IMR-90 (cell line): ENCODE data around the gene VAC14. TPM values are rescaled to one million over a fixed set of nuclear protein-coding genes. Genes with fewer than 3 reads are reported as not detected.
A peak's percentile ranks its signal among the peaks of the same experiment; 100 is the strongest.

Experiments
- ATAC-seq: fragments of 200-7000 bp; cut with Tn5 transposase; 2 replicates; pipeline ENCODE4 v1.9.1; 2020; ENCODE audit warnings: low read depth, mild to moderate bottlenecking, moderate library complexity
- BruUV-seq: library from RNA; stranded (reverse); fragments of 400-500 nt; replicated peaks from 2 replicates; lab custom pipeline; 2021; lab: Mats Ljungman, UMichigan
- CTCF ChIA-PET: fragments of 300-600 bp; formaldehyde crosslinking; extraction: SDS; loops from one replicate; lab custom pipeline; 2021; ENCODE audit warnings: antibody characterized with exemption; lab: Yijun Ruan, JAX
- POLR2A ChIA-PET: fragments of 300-600 bp; sonication (Branson Sonifier 250); formaldehyde crosslinking; loops from one replicate; lab custom pipeline; 2022; ENCODE audit warnings: antibody characterized with exemption; ENCODE audit not compliant: unreplicated experiment; lab: Charles Lee
- DNase-seq: peaks from one replicate; pipeline ENCODE4 v3.0.0; 2013
- H2AFZ ChIP-seq: replicated peaks from 2 replicates; pipeline ENCODE3; 2013; ENCODE audit warnings: low read length, mild to moderate bottlenecking; ENCODE audit not compliant: poor library complexity
- H2AK5ac ChIP-seq: 2 replicates; pipeline ENCODE4 v1.6.1; 2013; ENCODE audit warnings: low read depth, low read length, inconsistent platforms
- H2AK9ac ChIP-seq: replicated peaks from 2 replicates; pipeline ENCODE3; 2013; ENCODE audit warnings: mild to moderate bottlenecking, low read depth, low read length, moderate library complexity; ENCODE audit not compliant: poor library complexity
- H2BK120ac ChIP-seq: 2 replicates; pipeline ENCODE4 v1.6.1; 2013; ENCODE audit warnings: low read depth, low read length, inconsistent platforms
- H2BK15ac ChIP-seq: 3 replicates; pipeline ENCODE4 v1.6.1; 2013; ENCODE audit warnings: low read depth, low read length, inconsistent platforms
- H2BK20ac ChIP-seq: 2 replicates; pipeline ENCODE4 v1.6.1; 2013; ENCODE audit warnings: low read depth, mild to moderate bottlenecking, inconsistent platforms, low read length, moderate library complexity
- H2BK5ac ChIP-seq: 2 replicates; pipeline ENCODE4 v1.6.1; 2013; ENCODE audit warnings: mild to moderate bottlenecking, low read depth, low read length, inconsistent platforms; ENCODE audit not compliant: poor library complexity, severe bottlenecking
- H3K14ac ChIP-seq: replicated peaks from 2 replicates; pipeline ENCODE4 v1.6.1; 2013; ENCODE audit warnings: low read depth, low read length, inconsistent platforms
- H3K18ac ChIP-seq: 2 replicates; pipeline ENCODE4 v1.6.1; 2013; ENCODE audit warnings: low read depth, low read length, control low read depth
- H3K23ac ChIP-seq: 2 replicates; pipeline ENCODE4 v1.6.1; 2013; ENCODE audit warnings: low read depth, low read length, inconsistent platforms
- H3K27ac ChIP-seq: 2 replicates; pipeline ENCODE4 v1.5.1; 2013; ENCODE audit warnings: mild to moderate bottlenecking, control low read depth, low read length; ENCODE audit not compliant: insufficient read depth
- H3K27me3 ChIP-seq: 2 replicates; pipeline ENCODE4 v1.6.1; 2013; ENCODE audit warnings: low read length; ENCODE audit not compliant: control insufficient read depth, insufficient read depth
- H3K36me3 ChIP-seq: 2 replicates; pipeline ENCODE4 v1.6.1; 2013; ENCODE audit warnings: low read length, mixed read lengths; ENCODE audit not compliant: control insufficient read depth, insufficient read depth
- H3K4ac ChIP-seq: 2 replicates; pipeline ENCODE4 v1.6.1; 2013; ENCODE audit warnings: low read depth, low read length, inconsistent platforms
- H3K4me1 ChIP-seq: 2 replicates; pipeline ENCODE4 v1.6.1; 2013; ENCODE audit warnings: low read length, mixed read lengths; ENCODE audit not compliant: control insufficient read depth, insufficient read depth
- H3K4me2 ChIP-seq: 2 replicates; pipeline ENCODE4 v1.6.1; 2013; ENCODE audit warnings: low read depth, mild to moderate bottlenecking, control low read depth, low read length, moderate library complexity
- H3K4me3 ChIP-seq: 2 replicates; pipeline ENCODE4 v1.5.1; 2013; ENCODE audit warnings: low read depth, mild to moderate bottlenecking, control low read depth, low read length, moderate library complexity; ENCODE audit not compliant: insufficient read depth
- H3K56ac ChIP-seq: 2 replicates; pipeline ENCODE4 v1.6.1; 2013; ENCODE audit warnings: low read length, inconsistent platforms; ENCODE audit not compliant: insufficient read depth; ENCODE audit errors: extremely low read depth
- H3K79me1 ChIP-seq, 2 experiments: 2 replicates each; pipeline ENCODE4 v1.6.1; 2013; ENCODE audit warnings: low read length in 2 of 2, inconsistent platforms in 1 of 2, low read depth in 1 of 2
- H3K9ac ChIP-seq: 2 replicates; pipeline ENCODE4 v1.6.1; 2013; ENCODE audit warnings: low read depth, low read length, control low read depth
- H3K9me1 ChIP-seq: 2 replicates; pipeline ENCODE4 v1.6.1; 2013; ENCODE audit warnings: low read length, inconsistent platforms; ENCODE audit not compliant: insufficient read depth
- H3K9me3 ChIP-seq: 2 replicates; pipeline ENCODE4 v1.6.1; 2013; ENCODE audit warnings: low read length; ENCODE audit not compliant: control insufficient read depth, insufficient read depth
- H4K20me1 ChIP-seq: 2 replicates; pipeline ENCODE4 v1.6.1; 2013; ENCODE audit warnings: low read length, inconsistent platforms; ENCODE audit not compliant: insufficient read depth
- H4K5ac ChIP-seq: 2 replicates; pipeline ENCODE4 v1.6.1; 2013; ENCODE audit warnings: mild to moderate bottlenecking, low read depth, low read length, control low read depth
- H4K8ac ChIP-seq, 2 experiments: 2 replicates each; pipeline ENCODE4 v1.6.1; 2013; ENCODE audit warnings: low read depth in 2 of 2, low read length in 2 of 2, control low read depth in 1 of 2, inconsistent platforms in 1 of 2
- H4K91ac ChIP-seq: 2 replicates; pipeline ENCODE4 v1.6.1; 2013; ENCODE audit warnings: low read depth, low read length, inconsistent platforms; ENCODE audit not compliant: insufficient read depth
- MAFK ChIP-seq: IDR thresholded peaks from 2 replicates; pipeline ENCODE4 v1.6.1; 2012; ENCODE audit warnings: low read depth, low read length, improper control_type of control experiment
- MXI1 ChIP-seq: IDR thresholded peaks from 2 replicates; pipeline ENCODE4 v1.6.1; 2012; ENCODE audit warnings: low read depth, mild to moderate bottlenecking, low read length, moderate library complexity, borderline replicate concordance
- WGBS, 2 experiments: methylation state at CpG; one replicate each; pipeline versions ENCODE4 v1.1.5 to v1.1.7; 2013; ENCODE audit warnings: missing lambda C conversion rate in 2 of 2; ENCODE audit not compliant: insufficient read length in 1 of 2; ENCODE audit errors: extremely low coverage in 2 of 2; 5-methylcytosine and 5-hydroxymethylcytosine counted together
- dilution Hi-C: fragments of 300-500 bp; cut with HindIII; formaldehyde crosslinking; loops from one replicate; pipeline ENCODE4 v1.14.3; 2018; ENCODE audit warnings: low sequenced_read_pairs; ENCODE audit not compliant: unreplicated experiment
- in situ Hi-C: fragments of 300-500 bp; cut with MboI; formaldehyde crosslinking; loops from 3 replicates; pipeline ENCODE4 v1.14.3; 2019; ENCODE audit warnings: low sequenced_read_pairs, inconsistent platforms, mixed read lengths
- intact Hi-C: fragments of 100-400 bp; cut with micrococcal nuclease; formaldehyde crosslinking; loops from 2 replicates; pipeline ENCODE4 v1.10.0; 2022
- polyA plus RNA-seq, 3 experiments: library from polyadenylated mRNA; depleted of rRNA; stranded (reverse); fragments of >200 nt; gene quantifications; 2 replicates each; pipeline ENCODE4 v1.2.3, GENCODE V29; 2012; ENCODE audit warnings: low replicate concordance in 1 of 3
- total RNA-seq: library from RNA; depleted of rRNA; stranded (reverse); fragments of >200 nt; gene quantifications from 2 replicates; pipeline ENCODE4 v1.2.3, GENCODE V29; 2012

Gene VAC14
- total and polyA plus RNA-seq, 2 of the 4 experiments (the other 2 are of a cell fraction) = 21.1 to 40.2 TPM

DNA sequence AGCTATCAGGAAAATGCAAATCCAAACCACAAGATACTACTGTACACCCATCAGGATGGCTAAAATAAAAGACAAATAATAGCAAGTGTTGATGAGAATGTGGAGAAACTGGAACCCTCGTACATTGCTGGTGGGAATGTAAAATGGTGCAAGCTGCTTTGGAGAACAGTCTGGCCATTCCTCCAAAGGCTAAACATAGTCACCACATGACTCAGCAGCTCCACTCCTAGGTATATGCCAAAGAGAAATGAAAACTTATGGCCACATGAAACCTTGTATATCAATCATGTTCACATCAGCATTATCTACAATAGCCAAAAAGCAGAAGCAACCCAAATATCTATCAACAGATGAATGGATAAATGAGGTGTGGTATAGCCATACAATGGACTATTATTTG, 28.5 kb downstream of the VAC14 start:
- no peak overlapping the region for H2AFZ ChIP-seq
- no peak overlapping the region for H4K91ac ChIP-seq
- H2BK5ac ChIP-seq = peak overlapping the region; percentile 37
- POLR2A ChIA-PET = no interaction called here
- H2BK120ac ChIP-seq = no peak overlapping the region
- H2AK9ac ChIP-seq = no peak overlapping the region
- no peak overlapping the region for H3K4me3 ChIP-seq
- no peak overlapping the region for H4K5ac ChIP-seq
- intact Hi-C loops (loop anchor here (10.0 kb wide), 2 partner anchors 218 to 582 kb away; partner anchors contain the start of gene CALB2), dilution Hi-C loops (no loop called here), in situ Hi-C loops (loop anchor here (10.0 kb wide), 1 partner anchor 238 kb away; no protein-coding TSS in a partner anchor)
- H2BK20ac ChIP-seq = peak overlapping the region; percentile 11; the same call in 1 of the 2 replicates
- H3K27me3 ChIP-seq = no peaks in the 10 kb centered on the region
- DNase-seq (peak; percentile 44), ATAC-seq (0 out of 2 replicates have a peak, but pooled peaks have one; percentile 4)
- no CpG with 5 or more reads among the region's 1 CpG for WGBS, 2 experiments
- peak overlapping the region; percentile 45; the same call in 1 of the 2 replicates for H2AK5ac ChIP-seq
- H4K20me1 ChIP-seq = no peaks in the 10 kb centered on the region; the same call in 1 of the 2 replicates
- H3K14ac ChIP-seq = no peak overlapping the region
- no peak for TF ChIP-seq MXI1
- 0 out of 2 replicates have a peak, but pooled peaks have one; percentile 2 for TF ChIP-seq MAFK
- H3K18ac ChIP-seq = no peak overlapping the region
- H2BK15ac ChIP-seq = no peak overlapping the region
- H3K9ac ChIP-seq = no peak overlapping the region
- CTCF ChIA-PET = interaction anchor here (0.8 kb wide), 1 partner anchor 85 kb away, joined by 4 read pairs; no protein-coding TSS in a partner anchor
- H3K23ac ChIP-seq = no peak overlapping the region
- H4K8ac ChIP-seq = peak overlapping the region in 1 of 2 experiments; percentile 32; a peak in 1 of 4 replicates
- H3K4me1 ChIP-seq = peaks cover 9% of the 10 kb centered on the region
- no TSS peak for BruUV-seq
- no peak overlapping the region for H3K4me2 ChIP-seq
- H3K56ac ChIP-seq = no peak overlapping the region
- H3K79me1 ChIP-seq = peaks cover 0 to 28% of the 10 kb centered on the region in 2 experiments; a peak in 2 of 4 replicates
- peaks cover 19% of the 10 kb centered on the region for H3K36me3 ChIP-seq
- no peak overlapping the region for H3K4ac ChIP-seq
- no peak overlapping the region for H3K27ac ChIP-seq
- H3K9me1 ChIP-seq = peaks cover 10% of the 10 kb centered on the region
- H3K9me3 ChIP-seq = no peaks in the 10 kb centered on the region
